HCT116 (cell line): Measurements from ENCODE around the gene LAMP5.

Experiments used
- ATF3 ChIP-seq: IDR thresholded peaks from 2 replicates; pipeline ENCODE4 v1.6.1; 2012
- CTCF ChIP-seq, 3 experiments: fragments of 200-600 bp in 1 of 3; sonication (generic) in 1 of 3; IDR thresholded peaks in 2 of 3; conservative IDR thresholded peaks in 1 of 3; 2 replicates each; pipeline ENCODE4 v1.5.1; 2012 to 2017; ENCODE audit warnings: low read depth in 2 of 3, low read length in 2 of 3, antibody characterized with exemption in 1 of 3, borderline replicate concordance in 1 of 3, control low read depth in 1 of 3, mild to moderate bottlenecking in 1 of 3, mixed read lengths in 1 of 3, mixed run types in 1 of 3, moderate library complexity in 1 of 3; ENCODE audit not compliant: insufficient read depth in 1 of 3
- ZNF274 ChIP-seq: fragments of 200-500 bp; sonication (Bioruptor generic); IDR thresholded peaks from 2 replicates; pipeline ENCODE4 v1.6.1; 2014; ENCODE audit warnings: mild to moderate bottlenecking, low read depth, low read length, inconsistent platforms

- TF ChIP-seq CTCF (IDR thresholded peaks at IDR 0.05 in 2 of 3, conservative IDR thresholded peaks at IDR 0.05 in 1 of 3; ENCODE audit: borderline replicate concordance in 1 of 3, insufficient read depth in 1 of 3, low read depth in 2 of 3, low read length in 2 of 3) (no peak), ZNF274 (no peak), ATF3 (no peak)
These were observed 14.3 kb upstream of the LAMP5 start for GRCh38 chr20:9500121-9500520.
